Stimulated activated CD4-positive, alpha-beta T cell treated with anti-CD3 and anti-CD28 coated beads, Interleukin-2, amount 100 ng/mL, for 4 hours (primary cell): ENCODE measurements around the gene NR2E1.

ENCODE experiments used
- DNase-seq: peaks from one replicate; pipeline ENCODE4 v3.0.0-alpha.2; 2020; ENCODE audit warnings: low read depth

The NR2E1 gene

GRCh38 chr6:108165714-108166663, at the start of gene NR2E1:
NR2E1 (plus strand) TSS chr6:108166022; CDS start chr6:108166766, 744 bp downstream.
- no peak for DNase-seq

- no peak for DNase-seq
Measured at GRCh38 chr6:108116546-108117426, 49.0 kb upstream of the NR2E1 start.

- no peak for DNase-seq
Measured at GRCh38 chr6:108117427-108118358, 48.1 kb upstream of the NR2E1 start.

GRCh38 chr6:108118359-108118724, 47.5 kb upstream of the NR2E1 start:
- DNase-seq = no peak

GRCh38 chr6:108118810-108119768, 46.7 kb upstream of the NR2E1 start:
- no peak for DNase-seq

- no peak for DNase-seq
Measured at GRCh38 chr6:108119769-108120141, 46.1 kb upstream of the NR2E1 start.

GRCh38 chr6:108120311-108120710, 45.5 kb upstream of the NR2E1 start:
- no peak for DNase-seq

- no peak for DNase-seq
Measured at GRCh38 chr6:108121612-108122011, 44.2 kb upstream of the NR2E1 start.

- DNase-seq = no peak
Measured at GRCh38 chr6:108123481-108123929, 42.3 kb upstream of the NR2E1 start.

- no peak for DNase-seq
Measured at GRCh38 chr6:108123946-108124345, 41.9 kb upstream of the NR2E1 start.

- no peak for DNase-seq
Measured at GRCh38 chr6:108127056-108127455, 38.8 kb upstream of the NR2E1 start.

- DNase-seq = no peak
Measured at GRCh38 chr6:108127826-108128225, 38.0 kb upstream of the NR2E1 start.

- no peak for DNase-seq
Measured at GRCh38 chr6:108130262-108130661, 35.6 kb upstream of the NR2E1 start.

- DNase-seq = no peak
Measured at GRCh38 chr6:108132863-108133262, 33.0 kb upstream of the NR2E1 start.

GRCh38 chr6:108133594-108134179, 32.1 kb upstream of the NR2E1 start:
- DNase-seq = no peak

GRCh38 chr6:108134213-108134970, 31.4 kb upstream of the NR2E1 start:
- no peak for DNase-seq

GRCh38 chr6:108142240-108142639, 23.6 kb upstream of the NR2E1 start:
- no peak for DNase-seq

GRCh38 chr6:108145639-108146038, 20.2 kb upstream of the NR2E1 start:
- DNase-seq = no peak

GRCh38 chr6:108152446-108152845, 13.4 kb upstream of the NR2E1 start:
- no peak for DNase-seq
